Left hindlimb (tissue), 1 donor: Measurements from ENCODE around the gene UBE2G2.
A peak's percentile ranks its signal among the peaks of the same experiment; 100 is the strongest.

Source experiments
- DNase-seq: peaks from one replicate; pipeline ENCODE4 v3.0.0-alpha.2; 2018

The UBE2G2 gene, protein sequence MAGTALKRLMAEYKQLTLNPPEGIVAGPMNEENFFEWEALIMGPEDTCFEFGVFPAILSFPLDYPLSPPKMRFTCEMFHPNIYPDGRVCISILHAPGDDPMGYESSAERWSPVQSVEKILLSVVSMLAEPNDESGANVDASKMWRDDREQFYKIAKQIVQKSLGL

DNA sequence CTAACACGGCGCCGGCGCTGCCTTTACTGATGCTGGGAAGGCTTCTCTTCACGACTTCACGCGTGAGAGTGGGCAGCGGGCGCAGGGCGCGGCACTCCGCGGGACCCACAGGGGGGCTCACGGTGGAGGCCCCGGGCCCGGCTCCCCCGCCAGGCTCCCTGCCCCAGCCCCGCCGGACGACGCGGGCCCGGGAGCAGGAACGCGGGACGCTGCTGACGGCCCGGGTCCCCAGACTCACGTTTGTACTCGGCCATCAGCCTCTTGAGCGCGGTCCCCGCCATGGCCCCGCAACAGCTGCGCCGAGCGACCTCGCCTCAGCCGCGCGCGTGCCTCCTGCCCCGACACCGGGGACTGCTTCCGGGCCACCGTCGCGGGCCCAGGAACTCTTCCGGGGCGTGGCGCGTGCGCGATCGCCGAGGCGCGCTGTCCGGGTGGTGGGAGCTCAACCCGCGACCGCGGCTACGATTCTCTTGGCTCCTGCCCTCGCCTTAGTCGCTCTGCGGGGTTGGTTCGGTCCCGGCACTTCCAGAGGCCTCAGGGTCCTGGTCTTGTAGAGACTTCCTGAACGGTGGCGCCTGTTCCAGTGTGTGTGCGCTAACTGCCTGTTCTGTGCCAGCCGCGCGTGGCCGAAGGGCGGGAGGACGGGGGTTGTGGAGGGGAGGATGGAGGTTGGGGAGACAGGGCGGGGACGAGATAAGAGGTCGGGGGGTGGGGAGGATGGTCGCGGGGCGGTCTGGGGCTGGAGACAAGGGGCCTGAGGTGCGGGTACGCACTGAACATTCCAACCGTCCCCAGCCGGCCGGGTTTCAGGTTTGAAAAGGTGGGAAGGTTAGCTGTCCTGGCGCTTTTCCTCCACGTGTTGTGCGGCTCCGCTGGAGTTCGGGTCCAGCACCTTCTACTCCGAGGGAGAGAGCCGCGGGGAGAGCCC lies at the start of gene UBE2G2:
Gene UBE2G2, minus strand, starts transcription at position 353 of the 928 bp plus-strand sequence. Its CDS starts 72 bp downstream, at position 281.
- DNase-seq = peak; percentile 91

DNA sequence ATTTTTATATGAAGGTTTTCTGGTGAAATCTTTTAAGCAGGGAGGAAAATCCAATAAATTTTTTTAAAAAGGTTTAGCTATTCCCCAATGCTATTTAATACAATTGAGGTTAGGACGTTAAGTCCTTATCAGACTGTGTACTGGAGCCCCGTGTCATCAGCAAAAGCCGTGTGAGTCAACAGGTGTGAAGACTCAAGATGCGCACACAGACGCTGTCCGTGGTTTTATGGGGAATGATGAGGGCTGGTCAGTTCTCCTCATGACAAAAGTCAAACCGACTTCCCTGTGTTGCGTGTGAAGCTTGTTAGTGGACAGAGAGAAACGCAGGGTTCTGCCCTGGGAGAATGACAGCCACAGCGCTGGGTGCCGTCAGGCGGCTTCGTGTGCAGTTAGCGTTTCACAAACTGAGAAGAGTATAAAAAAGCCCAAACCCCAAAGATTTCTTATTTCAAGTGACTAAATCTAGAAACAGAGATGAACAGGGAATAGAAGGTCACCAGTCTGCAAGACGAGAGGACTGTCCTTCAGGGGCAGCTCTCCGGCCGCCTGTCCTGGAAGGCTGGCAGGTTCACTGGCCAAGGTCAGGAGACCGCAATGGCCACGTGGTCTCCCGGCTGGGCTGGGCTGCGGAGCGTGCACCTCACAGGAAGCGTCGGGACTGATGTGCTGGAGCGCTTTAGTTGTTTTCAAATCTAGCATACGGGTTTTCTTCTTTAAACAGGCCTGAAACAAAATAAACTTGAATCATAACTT lies 49.5 kb upstream of the UBE2G2 start:
- DNase-seq = no peak

DNA sequence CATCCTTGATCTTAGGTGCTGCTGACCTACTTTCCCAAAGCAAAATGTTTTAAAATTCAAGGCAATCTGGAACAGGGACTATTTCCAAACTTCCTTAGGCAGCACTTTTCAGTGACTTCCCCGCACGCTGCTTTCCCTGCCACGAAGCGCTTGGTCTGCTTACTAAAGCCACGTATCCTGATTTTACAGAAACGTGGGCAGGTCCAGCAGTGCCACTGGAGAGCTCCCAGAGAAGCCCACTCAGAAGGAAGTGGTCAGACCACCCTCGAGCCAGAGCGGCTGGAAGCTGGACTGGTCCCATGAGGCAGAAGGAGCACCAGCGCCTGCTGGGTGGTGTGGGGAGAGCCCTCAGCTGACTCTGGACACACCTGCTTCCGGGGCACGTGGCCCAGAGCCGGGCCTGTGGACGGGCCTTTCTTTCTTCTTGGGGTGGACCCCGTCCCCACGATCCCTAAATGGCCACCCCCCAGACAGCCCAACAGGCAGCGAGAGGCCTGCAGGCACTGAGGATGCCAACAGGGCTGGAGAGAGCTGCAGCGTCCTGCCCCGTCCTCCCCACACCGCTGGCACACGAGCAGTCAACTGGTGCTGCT lies 48.7 kb upstream of the UBE2G2 start:
- no peak for DNase-seq

DNA sequence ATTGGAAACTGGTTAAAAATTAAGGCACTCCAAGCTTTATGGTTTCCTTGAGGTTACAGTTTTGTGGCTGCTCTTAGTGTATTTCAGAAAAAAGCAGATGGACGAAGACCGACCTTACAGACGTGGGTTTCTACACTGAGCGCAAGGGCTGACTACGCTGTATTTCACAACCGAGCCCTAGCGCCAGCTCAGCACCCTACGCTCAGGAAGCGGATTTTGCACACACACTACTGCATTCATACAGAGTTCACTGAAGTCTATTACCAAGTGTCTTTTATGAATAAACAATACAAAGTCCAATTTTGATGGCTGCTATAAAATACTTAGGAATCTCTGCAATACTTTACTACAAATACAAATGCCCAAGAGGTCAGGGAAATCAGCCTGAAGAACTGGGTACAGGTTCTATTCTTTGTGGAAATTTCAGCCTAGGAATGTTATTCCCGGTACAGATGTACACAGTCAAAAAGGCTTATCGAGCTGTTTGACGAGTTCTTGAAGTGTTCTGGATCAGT lies 48.1 kb upstream of the UBE2G2 start:
- no peak for DNase-seq

DNA sequence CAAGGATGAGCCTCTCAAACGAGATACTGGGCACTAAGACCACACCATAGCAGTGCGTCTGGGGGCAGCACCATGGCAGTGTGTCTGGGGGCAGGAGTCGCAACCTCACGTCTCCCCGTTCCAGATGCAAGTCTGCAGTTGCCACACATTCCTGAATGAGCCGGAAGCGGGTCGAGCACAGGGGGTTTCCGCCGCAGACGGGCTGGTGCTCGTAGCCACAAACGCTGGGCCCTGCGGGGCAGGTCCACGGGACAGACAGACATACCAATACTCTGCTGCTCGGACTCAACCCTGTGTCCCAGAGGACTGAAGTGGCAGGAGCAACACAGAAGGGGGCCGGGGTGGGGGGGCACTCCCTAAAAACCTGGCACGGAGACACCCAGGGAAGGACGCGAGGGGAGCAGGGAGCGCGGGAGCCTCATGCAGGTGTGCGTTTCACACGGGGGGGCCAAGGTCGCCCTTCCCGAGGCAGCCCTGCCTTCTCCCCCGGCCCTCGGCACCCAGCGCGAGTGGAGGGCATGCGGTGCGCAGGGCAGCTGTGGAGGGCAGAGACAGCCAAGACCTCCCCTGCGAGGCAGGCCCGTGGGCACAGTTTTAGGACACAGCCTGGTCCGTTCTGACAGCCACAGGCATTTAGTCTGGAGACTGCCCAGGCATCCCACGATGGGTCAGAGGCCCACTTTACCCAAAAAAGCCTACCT lies 47.4 kb upstream of the UBE2G2 start:
- no peak for DNase-seq

DNA sequence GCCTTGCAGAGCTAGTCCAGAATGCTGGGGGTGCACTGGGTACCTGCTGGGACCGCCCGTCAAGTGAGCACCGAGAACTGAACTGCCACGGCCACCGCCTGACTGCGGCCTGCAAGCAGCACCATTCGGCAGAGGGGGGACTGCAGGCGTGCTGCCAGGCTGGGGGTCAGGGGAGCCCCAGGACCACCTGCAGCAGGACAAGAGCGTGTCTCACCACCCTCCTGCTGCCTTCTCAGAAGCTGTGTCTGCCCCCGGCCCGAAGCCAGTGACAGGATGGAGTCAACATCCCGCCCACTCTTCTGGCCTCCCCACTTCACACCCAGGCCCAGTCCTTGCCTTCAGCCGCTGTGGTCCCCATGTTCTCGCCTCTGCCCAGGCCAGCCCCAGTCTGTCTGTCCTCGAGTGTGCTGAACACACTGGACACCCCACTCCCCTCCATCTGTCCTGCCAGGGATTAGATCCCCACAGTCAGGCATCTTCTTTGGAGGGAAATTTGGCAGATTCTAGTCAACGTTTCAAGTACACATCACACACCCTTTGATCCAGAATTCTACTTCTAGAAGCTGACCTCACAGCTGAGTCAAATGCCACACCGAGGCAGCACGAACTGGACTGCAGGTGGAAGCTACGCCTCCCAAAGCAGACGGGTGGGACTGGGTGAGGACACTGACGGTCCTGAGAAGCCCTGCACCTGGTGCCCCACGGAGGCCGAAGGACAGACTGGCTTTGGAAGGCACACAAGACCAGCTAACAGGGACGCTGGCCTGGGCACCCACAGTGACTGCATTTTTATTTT lies 45.8 kb upstream of the UBE2G2 start:
- no peak for DNase-seq

DNA sequence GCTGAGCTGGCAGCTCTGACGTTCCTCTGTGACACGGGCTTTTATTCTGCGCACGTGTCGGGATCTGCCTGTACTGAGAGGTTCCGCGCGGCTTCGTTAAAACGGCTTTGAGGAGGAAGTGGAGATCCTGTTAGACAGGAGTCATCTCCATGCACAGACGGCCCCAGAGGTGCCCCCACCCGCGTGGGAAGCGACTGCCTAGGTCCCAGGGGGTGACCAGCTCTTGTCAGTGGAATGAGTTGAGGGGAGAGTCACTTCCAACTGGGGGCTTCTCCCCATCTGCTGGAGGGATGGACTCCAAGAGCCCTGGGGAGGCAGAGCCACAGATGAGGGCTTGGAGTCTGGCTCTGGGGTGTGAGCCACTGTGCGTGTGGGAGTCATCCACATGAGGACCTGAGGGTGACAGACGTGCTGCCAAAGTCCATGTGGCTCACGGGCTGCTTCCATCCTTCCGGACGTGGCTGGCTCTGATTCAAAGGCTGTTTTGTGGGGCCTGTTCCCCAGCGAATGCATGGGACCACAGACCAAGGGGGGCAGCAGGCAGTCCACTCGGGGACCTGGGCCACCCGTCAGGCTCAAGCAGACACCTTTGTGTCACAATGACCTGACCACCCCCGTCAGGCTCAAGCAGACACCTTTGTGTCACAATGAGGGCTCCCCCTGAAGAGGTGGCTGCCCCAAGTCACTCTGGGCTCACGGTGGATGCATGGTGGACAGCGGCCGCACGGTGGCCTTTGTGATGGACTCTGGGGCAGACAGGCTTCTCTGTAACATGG lies 45.1 kb upstream of the UBE2G2 start:
- no peak for DNase-seq

DNA sequence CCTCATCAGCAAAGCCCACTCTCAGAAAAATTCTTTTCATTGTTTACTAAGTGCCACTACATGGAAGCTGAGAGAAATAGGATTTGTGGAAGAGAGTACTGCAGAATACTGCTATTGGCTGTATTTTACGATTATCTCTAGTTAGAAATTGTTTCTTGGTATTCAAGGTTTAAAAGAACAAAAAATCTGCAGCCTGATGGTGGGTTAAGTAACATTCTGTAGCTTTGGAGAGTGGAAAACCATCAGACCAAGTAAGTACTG lies 44.5 kb upstream of the UBE2G2 start:
- no peak for DNase-seq

DNA sequence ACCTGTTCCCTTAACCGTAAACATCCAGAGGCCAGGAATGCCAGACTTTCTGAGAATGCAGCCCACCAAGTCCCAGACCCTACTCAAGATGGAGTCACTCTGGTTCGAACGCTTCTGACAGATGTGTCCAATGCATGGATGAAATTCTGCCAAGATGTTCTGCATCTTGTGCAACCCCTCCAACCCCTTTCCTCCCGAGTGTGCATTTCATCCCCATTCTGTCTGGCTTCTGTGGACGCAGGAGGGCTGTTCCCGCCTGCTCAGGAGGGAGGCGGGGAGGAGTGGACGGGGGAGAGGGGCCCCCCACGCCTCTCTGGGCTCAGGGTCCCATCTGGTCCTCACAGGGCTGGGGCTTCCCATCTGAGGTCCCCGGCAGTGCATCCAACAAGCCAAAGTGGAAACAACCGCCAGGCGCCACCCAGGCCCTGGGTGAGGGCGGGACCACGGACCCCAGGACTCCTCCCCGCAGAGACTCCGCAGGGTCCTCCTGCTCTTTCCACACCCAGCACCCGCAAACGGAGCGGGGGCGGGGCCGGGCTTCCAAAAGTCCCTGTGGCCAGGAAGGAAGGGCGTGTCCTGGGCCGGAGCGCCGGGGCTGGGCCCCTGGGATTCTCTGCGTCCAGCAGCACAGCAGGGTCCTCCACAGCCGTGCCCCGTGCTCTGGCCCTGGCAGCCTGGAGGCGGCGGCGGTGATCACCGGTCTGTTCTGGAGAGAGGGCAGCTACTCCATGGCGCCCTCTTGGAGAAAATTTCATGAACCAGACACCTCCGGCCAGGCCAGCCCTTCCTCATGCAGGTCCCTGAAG lies 44.0 kb upstream of the UBE2G2 start:
- DNase-seq = peak; percentile 66

DNA sequence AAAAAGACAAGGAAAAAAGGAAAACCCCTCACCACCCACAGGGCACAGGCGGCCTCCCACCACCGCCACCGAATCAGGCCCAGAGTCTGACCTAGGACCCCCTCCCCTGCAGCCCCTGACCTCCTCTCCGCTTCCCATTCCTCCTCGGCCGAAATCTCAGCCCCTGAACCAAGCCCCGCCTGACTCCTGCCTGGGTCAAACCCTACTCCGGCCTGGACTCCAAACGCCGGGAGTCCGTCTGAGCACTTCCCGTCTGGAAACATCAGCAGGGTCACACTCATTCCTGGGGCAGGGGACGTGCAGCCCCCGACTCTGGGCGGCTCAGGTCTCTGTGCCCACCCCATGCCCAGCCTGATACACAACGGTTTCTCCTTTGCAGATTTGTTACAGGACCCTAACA lies 42.6 kb upstream of the UBE2G2 start:
- no peak for DNase-seq

DNA sequence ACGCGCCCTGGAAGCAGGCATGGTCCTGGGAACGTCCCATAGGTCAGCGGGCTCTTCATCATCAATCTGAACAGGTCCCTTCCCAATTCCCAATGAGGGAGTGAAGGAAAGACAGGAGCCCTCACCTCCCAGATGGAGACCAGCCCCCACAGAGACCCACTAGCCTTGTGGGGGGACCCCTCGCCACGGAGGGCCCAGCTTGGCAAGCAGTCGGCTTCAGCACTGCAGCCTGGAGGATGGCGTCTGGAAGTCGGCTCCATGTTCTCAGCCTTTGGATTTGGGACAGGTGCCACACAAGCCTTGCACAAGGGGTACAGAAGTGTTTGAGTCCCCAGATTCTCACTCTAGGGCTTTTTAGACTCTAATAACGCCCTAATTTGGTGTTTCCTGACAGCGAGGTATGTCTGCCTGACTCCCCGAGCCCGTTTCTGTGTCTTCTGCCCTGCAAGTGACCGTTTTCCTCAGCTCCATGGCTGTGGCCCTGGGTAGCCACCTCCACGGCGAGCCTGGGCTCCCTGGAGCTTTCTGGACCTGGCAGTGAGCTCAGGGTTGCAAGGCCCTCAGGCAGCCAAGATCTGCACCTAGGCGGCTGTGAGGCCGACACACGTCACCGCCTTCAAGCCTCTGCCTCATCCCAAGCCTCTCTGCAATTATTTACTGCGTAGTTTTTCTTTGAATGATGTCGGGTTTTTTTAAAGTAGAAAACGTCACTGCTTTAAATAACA lies 41.3 kb upstream of the UBE2G2 start:
- no peak for DNase-seq

DNA sequence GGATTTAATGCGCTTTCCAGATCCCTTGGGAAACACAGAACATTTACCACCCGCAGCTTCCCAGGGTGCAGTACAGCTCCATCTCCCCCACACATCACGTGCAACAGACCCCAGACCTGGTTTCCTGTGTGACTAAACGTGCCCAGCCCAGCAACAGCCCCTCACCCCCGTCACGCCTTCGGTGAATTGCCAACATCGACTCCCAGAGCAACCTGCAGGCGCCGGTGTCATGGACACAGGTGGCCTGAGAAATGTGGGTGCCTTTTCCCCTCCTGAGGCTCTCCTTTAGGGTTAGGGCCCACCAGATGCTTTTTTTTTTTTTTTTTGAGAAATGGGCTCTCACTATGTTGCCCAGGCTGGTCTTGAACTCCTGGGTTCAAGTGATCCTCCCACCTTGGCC lies 40.5 kb upstream of the UBE2G2 start:
- DNase-seq = no peak

DNA sequence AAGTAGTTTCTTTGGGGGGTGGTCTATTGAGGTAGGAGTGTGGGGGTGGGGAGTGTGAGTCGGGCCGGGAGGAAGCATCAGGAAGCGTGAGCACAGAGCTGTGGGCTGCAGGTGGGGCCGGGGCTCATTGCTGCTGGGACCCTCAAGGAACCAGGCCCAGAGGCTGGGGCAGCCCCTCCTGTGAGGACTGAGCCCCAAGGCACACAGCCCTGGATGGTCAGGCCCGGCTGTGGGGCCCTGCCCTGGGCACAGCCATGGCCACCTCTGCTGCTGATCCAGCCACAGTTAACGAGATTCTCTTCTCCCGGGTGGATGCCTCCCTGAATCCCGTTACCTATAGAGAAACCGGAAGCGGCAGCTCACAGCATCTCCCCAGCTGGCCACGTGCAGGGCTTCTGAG lies 39.2 kb upstream of the UBE2G2 start:
- no peak for DNase-seq

DNA sequence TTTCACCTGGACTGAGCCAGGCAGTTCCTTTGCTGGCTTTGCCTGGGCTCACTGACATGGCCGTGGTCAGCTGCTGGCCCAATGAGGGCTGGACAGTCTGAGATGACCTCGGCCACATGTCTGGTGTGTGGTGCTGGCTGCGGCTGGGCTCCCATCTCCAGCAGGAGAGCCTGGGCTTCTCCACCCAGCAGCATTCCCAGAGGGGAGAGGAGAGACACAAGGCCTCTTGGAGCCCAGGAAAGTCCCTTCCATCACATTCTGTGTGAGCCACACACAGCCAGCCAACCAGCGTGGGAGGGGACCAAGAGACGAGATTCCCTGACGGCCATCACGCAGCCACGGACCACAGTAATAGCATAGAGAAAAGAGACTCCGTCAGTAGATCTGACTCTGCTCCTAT lies 37.3 kb upstream of the UBE2G2 start:
- DNase-seq = no peak

DNA sequence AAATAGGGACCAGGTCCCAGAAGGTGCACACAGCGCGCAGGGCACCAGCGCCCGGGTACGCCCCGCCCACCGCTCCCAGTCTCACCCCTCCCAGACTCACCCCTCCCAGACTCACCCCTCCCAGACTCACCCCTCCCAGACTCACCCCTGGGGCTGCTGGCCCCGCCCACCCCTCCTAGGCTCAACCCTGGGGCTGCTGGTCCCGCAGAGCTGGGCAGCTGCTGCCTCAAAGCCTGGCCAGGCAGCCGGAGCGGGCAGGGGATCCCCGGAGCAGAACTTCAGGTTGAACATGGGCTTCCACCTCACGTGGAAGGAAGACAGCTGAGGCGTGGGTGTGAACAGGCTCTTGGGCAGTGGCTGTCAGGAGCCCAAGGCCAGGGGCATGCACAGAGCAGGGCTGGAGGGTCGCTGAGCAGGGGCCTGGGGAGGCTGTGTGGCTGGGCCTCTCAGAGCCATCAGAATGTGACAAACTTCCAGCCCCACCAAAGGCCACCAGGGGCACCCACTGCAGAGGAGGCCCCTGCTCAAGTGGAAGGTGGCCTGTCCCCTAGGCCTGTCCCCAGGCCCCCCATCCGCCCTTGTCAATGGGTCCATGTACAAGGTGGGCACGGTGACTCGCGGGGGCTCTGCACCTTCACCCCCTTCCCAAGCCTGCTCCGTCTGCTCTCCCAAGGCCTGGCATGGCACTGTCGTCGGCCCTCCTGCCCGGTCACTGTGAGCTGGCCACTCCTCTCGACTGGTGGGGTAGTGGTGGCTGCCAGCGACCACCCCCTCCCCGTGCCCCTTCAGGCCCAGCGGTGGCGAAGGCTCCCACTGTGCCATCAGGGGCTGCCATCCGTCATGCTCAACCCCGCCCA lies 36.6 kb upstream of the UBE2G2 start:
- DNase-seq = no peak

DNA sequence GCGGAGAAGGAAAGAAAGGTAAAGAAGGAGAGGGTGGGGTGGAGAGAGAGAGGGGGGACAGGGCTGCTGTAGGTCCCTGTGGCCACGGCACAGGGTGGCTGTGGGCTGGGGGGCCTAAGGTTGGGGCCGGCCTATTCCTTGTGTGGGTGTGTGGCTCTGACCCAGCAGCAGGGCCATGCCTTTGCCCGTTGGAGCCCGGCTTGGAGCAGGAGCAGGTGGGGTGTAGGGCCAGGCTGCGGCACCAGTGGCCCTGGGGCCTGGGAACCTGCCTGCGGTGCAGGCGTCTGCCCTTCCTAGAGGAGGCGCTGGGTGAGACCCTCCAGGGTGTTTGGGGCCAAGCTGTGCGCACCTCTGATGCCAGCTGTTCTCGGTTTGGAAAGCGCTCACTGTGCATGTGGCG lies 35.9 kb upstream of the UBE2G2 start:
- no peak for DNase-seq

DNA sequence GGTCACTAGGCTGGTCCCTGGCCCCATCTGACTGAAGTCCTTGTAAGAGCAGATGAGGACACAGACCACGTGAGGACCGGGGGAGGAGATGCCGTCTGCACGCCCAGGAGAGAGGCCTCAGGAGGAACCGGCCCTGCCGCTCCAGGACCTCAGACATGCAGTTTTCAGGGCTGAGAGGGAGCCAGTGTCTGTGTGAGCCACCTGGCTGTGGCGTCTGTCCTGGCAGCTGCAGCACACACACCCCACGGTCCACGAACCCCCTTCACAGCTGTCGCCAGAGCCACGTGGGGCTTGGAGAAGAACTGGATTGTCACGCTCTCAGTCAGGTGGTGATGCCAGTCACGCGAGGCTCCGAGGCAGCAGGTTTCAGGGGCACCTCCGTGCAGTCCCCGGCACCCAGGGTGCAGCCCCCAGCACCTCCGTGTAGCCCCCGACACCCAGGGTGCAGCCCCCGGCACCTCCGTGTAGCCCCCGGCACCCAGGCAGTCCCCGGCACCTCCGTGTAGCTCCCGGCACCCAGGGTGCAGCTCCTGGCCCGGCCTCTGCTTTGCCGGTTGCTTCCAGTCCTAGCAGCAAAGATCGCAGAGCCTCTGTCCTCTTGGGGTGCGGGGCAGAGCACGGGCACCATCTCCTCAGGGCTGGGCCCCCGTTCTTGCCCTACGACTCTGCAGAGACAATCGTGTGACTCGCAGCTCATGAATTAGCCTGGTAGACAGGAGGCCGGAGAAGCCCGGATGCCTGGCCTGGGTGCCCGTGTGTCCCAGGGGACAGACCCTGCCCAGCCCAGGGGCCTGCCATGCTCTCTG lies 35.2 kb upstream of the UBE2G2 start:
- no peak for DNase-seq

DNA sequence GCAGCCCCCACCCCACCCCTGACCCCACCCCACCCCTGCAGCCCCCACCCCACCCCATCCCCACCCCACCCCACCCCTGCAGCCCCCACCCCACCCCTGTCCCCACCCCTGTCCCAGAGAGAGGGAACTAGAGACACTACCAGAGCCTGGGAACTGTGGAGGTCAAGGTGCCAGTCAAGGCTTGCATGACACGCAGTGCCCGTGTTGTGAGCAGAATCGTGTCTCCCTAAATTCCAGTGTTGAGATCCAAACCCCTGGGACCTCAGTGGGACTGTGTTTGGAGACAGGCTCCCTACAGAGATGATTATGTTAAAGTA lies 34.7 kb upstream of the UBE2G2 start:
- DNase-seq = no peak
